NB4 (cell line): ENCODE results near the gene NDEL1.

Source experiments
- CTCF ChIP-seq: IDR thresholded peaks from one replicate; pipeline ENCODE4 v1.5.1; 2012; ENCODE audit warnings: low read depth, low read length
- POLR2A ChIP-seq: IDR thresholded peaks from 2 replicates; pipeline ENCODE4 v1.6.1; 2011; ENCODE audit warnings: mild to moderate bottlenecking; ENCODE audit not compliant: insufficient read length; ENCODE audit errors: extremely low read depth

- TF ChIP-seq POLR2A, result no peak
- no peak for TF ChIP-seq CTCF
These were observed 32.4 kb downstream of the NDEL1 start for GRCh38 chr17:8468127-8468526.
